A673 (cell line): ENCODE results near the gene NFIB. TPM values are rescaled to one million over a fixed set of nuclear protein-coding genes. Genes with fewer than 3 reads are reported as not detected.

ENCODE experiments used
- BruUV-seq: library from RNA; stranded (reverse); fragments of 400-500 nt; replicated peaks from 2 replicates; lab custom pipeline; 2021; lab: Mats Ljungman, UMichigan
- CTCF ChIA-PET: fragments of 300-600 bp; sonication (Branson Sonifier 250); formaldehyde crosslinking; loops from one replicate; lab custom pipeline; 2022; ENCODE audit warnings: antibody characterized with exemption; lab: Charles Lee
- POLR2A ChIA-PET: fragments of 300-600 bp; sonication (Branson Sonifier 250); formaldehyde crosslinking; loops from one replicate; lab custom pipeline; 2022; ENCODE audit warnings: antibody characterized with exemption; ENCODE audit not compliant: low non-redundant PET; lab: Charles Lee
- DNase-seq: peaks from one replicate; pipeline ENCODE4 v3.0.0-alpha.2; 2015; ENCODE audit warnings: low spot score
- H3K27ac ChIP-seq: fragments of 200-600 bp; sonication (generic); 2 replicates; pipeline ENCODE4 v1.5.1; 2016; ENCODE audit warnings: mixed run types, low read depth, mild to moderate bottlenecking, mixed read lengths, antibody characterized with exemption, low read length; ENCODE audit not compliant: poor library complexity, severe bottlenecking
- H3K27me3 ChIP-seq: fragments of 200-600 bp; sonication (generic); replicated peaks from 2 replicates; pipeline ENCODE4 v1.6.1; 2017; ENCODE audit warnings: mixed run types, low read depth, mild to moderate bottlenecking, mixed read lengths, antibody characterized with exemption, low read length; ENCODE audit not compliant: insufficient read depth, poor library complexity
- H3K36me3 ChIP-seq: fragments of 200-600 bp; sonication (generic); 2 replicates; pipeline ENCODE4 v1.6.1; 2016; ENCODE audit warnings: mixed run types, mild to moderate bottlenecking, mixed read lengths, antibody characterized with exemption, low read length; ENCODE audit not compliant: insufficient read depth, poor library complexity, severe bottlenecking
- H3K4me1 ChIP-seq: fragments of 200-600 bp; sonication (generic); 2 replicates; pipeline ENCODE4 v1.6.1; 2017; ENCODE audit warnings: mixed run types, mild to moderate bottlenecking, mixed read lengths, antibody characterized with exemption, low read length; ENCODE audit not compliant: insufficient read depth, poor library complexity, severe bottlenecking
- H3K4me3 ChIP-seq: fragments of 200-600 bp; sonication (generic); 2 replicates; pipeline ENCODE4 v1.5.1; 2016; ENCODE audit warnings: low read depth, mixed run types, mild to moderate bottlenecking, mixed read lengths, low read length; ENCODE audit not compliant: poor library complexity, severe bottlenecking
- H3K9me3 ChIP-seq: fragments of 200-600 bp; sonication (generic); 2 replicates; pipeline ENCODE4 v1.6.1; 2016; ENCODE audit warnings: mixed run types, low read depth, mild to moderate bottlenecking, mixed read lengths, antibody characterized with exemption, low read length; ENCODE audit not compliant: poor library complexity, severe bottlenecking
- EZH2 ChIP-seq: fragments of 200-600 bp; sonication (generic); IDR thresholded peaks from 2 replicates; pipeline ENCODE4 v1.6.1; 2017; ENCODE audit warnings: borderline replicate concordance, low read depth, mild to moderate bottlenecking, mixed read lengths, antibody characterized with exemption, low read length; ENCODE audit not compliant: poor library complexity, severe bottlenecking
- intact Hi-C: fragments of 100-400 bp; cut with micrococcal nuclease; formaldehyde crosslinking; loops from one replicate; pipeline ENCODE4 v1.10.0; 2022; ENCODE audit not compliant: unreplicated experiment
- total RNA-seq: library from RNA; stranded (reverse); gene quantifications from 2 replicates; pipeline ENCODE4 v1.2.3, GENCODE V29; 2021
- TF ChIP-seq, protein P1 (sequence below): fragments of 300-800, 200-600 bp; sonication (generic); conservative IDR thresholded peaks from 2 replicates; pipeline ENCODE4 v1.5.1; 2017; ENCODE audit warnings: low read depth, mild to moderate bottlenecking, antibody characterized with exemption, low read length, moderate library complexity, mixed read lengths

The NFIB gene
- total RNA-seq, 1 experiment from 2014 or later, result 41.2 TPM

DNA sequence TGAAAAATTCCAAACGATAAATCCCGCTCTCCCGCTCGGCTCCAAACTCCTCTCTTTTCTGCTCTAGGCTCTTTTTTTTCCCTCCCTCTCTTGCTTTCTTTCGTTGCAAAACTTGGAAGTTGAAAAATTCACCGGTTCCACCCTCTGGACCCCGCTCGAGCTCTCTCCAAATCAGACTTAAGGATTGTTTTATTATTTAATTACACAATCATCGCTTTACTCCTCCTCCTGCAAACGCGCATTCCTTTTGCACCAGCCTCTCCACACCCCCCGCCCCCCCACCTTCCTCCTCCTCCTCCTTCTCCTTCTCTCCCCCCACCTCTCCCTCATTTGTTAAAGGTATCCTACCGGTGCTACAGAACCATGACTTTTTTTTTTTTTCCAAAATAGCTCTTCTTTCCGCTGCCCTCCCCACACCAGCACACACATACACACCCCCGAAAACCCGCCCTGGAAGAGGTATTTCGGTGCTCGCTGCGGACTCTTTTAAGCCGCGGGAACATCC, 535 bp upstream of the NFIB start:
- Histone ChIP-seq H3K4me1 (peaks cover 38% of the 10 kb centered on the region), H3K27me3 (no peaks in the 10 kb centered on the region), H3K9me3 (no peaks in the 10 kb centered on the region), H3K4me3 (peak overlapping the region; percentile 79), H3K27ac (peak overlapping the region; percentile 93), H3K36me3 (no peaks in the 10 kb centered on the region)
- POLR2A ChIA-PET, result interaction anchor here (0.6 kb wide), 1 partner anchor 350 kb away, joined by 6 read pairs; no protein-coding TSS in a partner anchor
- TF ChIP-seq, protein P1, sequence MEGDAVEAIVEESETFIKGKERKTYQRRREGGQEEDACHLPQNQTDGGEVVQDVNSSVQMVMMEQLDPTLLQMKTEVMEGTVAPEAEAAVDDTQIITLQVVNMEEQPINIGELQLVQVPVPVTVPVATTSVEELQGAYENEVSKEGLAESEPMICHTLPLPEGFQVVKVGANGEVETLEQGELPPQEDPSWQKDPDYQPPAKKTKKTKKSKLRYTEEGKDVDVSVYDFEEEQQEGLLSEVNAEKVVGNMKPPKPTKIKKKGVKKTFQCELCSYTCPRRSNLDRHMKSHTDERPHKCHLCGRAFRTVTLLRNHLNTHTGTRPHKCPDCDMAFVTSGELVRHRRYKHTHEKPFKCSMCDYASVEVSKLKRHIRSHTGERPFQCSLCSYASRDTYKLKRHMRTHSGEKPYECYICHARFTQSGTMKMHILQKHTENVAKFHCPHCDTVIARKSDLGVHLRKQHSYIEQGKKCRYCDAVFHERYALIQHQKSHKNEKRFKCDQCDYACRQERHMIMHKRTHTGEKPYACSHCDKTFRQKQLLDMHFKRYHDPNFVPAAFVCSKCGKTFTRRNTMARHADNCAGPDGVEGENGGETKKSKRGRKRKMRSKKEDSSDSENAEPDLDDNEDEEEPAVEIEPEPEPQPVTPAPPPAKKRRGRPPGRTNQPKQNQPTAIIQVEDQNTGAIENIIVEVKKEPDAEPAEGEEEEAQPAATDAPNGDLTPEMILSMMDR, result no peak
- TF ChIP-seq EZH2, result no peak
- intact Hi-C loops, result no loop called here
- CTCF ChIA-PET, result interaction anchor here (0.7 kb wide), 1 partner anchor 43 kb away, joined by 4 read pairs; no protein-coding TSS in a partner anchor
- peak; percentile 86 for DNase-seq
- no TSS peak for BruUV-seq

GRCh38 chr9:14313378-14313940, 482 bp downstream of the NFIB start:
- H3K4me3 ChIP-seq, result peak overlapping the region; percentile 79
- intact Hi-C loops, result no loop called here
- POLR2A ChIA-PET, result no interaction called here
- DNase-seq, result no peak
- no peaks in the 10 kb centered on the region for H3K27me3 ChIP-seq
- H3K36me3 ChIP-seq, result no peaks in the 10 kb centered on the region
- H3K27ac ChIP-seq, result peak overlapping the region; percentile 74
- no peaks in the 10 kb centered on the region for H3K9me3 ChIP-seq
- peaks cover 29% of the 10 kb centered on the region for H3K4me1 ChIP-seq
- BruUV-seq, result TSS peak; percentile 37
- CTCF ChIA-PET, result no interaction called here
- TF ChIP-seq EZH2, result no peak
- TF ChIP-seq, protein P1, result no peak

DNA sequence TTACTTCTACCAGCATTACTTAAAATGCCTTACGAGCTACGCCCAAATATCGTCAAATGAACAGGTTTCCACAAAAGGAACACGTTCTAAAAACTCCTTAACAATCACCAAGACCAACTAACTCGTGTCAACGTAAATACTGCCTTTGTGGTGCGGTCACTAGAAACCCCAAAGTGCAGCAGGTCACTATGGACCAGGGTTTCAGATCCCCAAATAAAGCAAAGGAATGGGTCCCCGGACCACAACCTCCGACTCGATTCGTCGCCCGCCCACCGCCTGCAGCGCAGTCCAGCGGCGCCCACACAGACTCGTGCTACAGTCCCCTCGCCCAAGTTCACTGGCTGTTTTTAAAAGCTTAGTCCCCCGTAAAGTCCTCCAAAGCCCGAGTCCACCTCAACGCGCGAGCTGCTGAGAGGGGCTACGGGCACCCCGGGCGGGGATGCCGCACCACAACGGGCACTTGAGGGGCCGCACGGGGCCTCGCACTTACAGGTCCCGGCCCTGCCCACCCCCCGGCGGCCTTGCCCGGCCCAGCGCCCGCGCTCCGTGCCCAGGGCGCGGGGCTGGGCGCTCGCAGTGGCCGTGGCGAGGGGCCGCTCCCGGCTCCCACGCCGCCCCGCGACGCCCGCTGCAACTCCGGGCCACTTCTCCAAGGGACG, 1.1 kb downstream of the NFIB start:
- DNase-seq, result no peak
- ChIA-PET POLR2A (interaction anchor here (0.5 to 0.7 kb wide), 2 partner anchors 8 to 39 kb away, joined by 4 to 7 read pairs; no protein-coding TSS in a partner anchor), CTCF (no interaction called here)
- Histone ChIP-seq H3K36me3 (no peaks in the 10 kb centered on the region), H3K27ac (peak overlapping the region; percentile 74), H3K27me3 (no peaks in the 10 kb centered on the region), H3K4me3 (peak overlapping the region; percentile 79), H3K9me3 (no peaks in the 10 kb centered on the region), H3K4me1 (peaks cover 23% of the 10 kb centered on the region)
- no TSS peak for BruUV-seq
- intact Hi-C loops, result no loop called here
- no peak for TF ChIP-seq EZH2
- TF ChIP-seq, protein P1, result no peak
